ENCODE results near the gene E2F4.

E2F4 gene

DNA sequence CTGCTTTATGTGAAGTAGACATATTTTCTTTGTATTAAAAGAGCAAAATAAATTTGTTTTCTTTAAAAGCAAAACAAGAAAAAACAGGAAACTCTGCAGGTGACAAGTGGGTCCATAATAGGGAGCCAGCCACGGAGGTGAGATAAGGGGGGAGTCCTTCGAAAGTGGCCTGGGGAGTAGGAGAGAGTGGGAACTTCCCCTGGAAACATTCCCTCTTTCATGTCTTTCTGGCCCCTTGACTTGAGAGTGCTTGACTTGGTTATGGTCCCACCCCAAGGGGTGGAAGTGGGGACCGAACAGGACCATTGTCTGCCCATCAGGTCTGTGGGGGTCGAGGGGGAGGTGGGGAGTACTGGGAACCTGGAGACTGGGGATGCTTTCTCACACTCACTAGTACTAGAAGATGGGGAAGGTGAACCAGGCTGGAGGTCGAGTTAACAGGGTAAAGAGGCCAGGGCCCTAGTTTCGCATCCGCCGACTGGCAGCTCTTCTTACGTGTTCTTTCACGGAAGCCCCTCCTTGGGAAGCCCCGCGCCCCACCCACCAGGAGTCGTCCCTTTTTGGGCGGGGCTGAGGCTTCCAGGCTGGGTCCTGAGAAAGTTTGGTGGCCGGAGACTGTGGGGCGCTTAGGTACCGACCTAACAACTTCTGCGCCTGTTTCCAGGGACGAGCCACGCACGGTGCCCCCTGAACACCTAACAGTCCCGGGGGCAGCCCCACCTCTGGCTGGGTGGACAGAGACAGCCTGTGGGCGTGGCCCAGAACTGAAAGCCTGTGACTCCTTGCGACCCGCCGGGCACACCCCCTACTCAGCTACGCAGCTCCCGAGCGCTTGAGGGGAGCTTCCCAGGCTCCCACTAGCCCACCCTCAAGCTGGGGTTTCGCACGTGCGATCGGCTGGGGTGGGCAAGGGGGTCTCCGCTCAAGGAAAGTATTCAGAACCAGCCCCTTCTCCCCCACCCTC lies 33.0 kb upstream of the E2F4 start:
- Histone ChIP-seq H3K4me3 (ENCODE audit: insufficient read length, low read depth) (peak overlapping the region; percentile 57), H3K36me3 (ENCODE audit: insufficient read depth, insufficient read length, low read length) (no peaks in the 10 kb centered on the region), H3K9ac (ENCODE audit: insufficient read length, low read depth) (peak overlapping the region; percentile 65), H3K4me1 (ENCODE audit: insufficient read depth, insufficient read length) (peaks cover 14% of the 10 kb centered on the region), H3K9me3 (ENCODE audit: insufficient read depth, low read length) (no peaks in the 10 kb centered on the region), H3K27me3 (ENCODE audit: insufficient read depth, insufficient read length) (peaks cover 99% of the 10 kb centered on the region)
- no peak for DNase-seq (ENCODE audit: low read depth, low spot score)
- TF ChIP-seq ZNF274 (IDR thresholded peaks at IDR 0.05; ENCODE audit: low read depth, low read length) = no peak
- no peak for TF ChIP-seq SUZ12 (IDR thresholded peaks at IDR 0.05; ENCODE audit: extremely low read depth, insufficient read depth, insufficient read length)
- TF ChIP-seq YY1 (IDR thresholded peaks at IDR 0.05; ENCODE audit: insufficient read depth, insufficient read length) = no peak

DNA sequence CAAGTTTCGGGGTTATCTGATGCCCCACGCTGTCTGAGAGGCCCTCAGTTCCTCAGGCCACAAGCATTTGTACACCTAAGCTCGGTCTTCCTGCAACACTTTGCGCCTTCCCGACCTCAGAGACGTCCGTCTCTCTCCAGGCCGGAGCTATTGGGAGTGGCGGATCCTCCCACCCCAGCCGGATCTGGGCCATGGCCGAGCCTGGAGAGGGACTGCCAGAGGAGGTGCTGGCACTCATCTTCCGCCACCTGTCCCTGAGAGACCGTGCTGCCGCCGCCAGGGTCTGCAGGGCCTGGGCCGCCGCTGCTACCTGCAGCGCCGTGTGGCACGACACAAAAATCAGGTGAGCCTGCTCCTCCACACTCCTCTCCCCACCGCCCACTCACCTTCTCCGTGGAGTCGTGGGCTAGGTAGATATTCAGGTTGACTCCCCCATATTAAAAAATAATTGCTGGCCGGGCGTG lies 30.3 kb upstream of the E2F4 start:
- Histone ChIP-seq H3K9me3 (ENCODE audit: insufficient read depth, low read length) (no peaks in the 10 kb centered on the region), H3K36me3 (ENCODE audit: insufficient read depth, insufficient read length, low read length) (no peaks in the 10 kb centered on the region), H3K4me1 (ENCODE audit: insufficient read depth, insufficient read length) (peaks cover 14% of the 10 kb centered on the region), H3K4me3 (ENCODE audit: insufficient read length, low read depth) (no peak overlapping the region), H3K27me3 (ENCODE audit: insufficient read depth, insufficient read length) (peaks cover 98% of the 10 kb centered on the region), H3K9ac (ENCODE audit: insufficient read length, low read depth) (no peak overlapping the region)
- DNase-seq (ENCODE audit: low read depth, low spot score) = no peak
- TF ChIP-seq SUZ12 (IDR thresholded peaks at IDR 0.05; ENCODE audit: extremely low read depth, insufficient read depth, insufficient read length) (no peak), YY1 (IDR thresholded peaks at IDR 0.05; ENCODE audit: insufficient read depth, insufficient read length) (no peak), ZNF274 (IDR thresholded peaks at IDR 0.05; ENCODE audit: low read depth, low read length) (no peak)

DNA sequence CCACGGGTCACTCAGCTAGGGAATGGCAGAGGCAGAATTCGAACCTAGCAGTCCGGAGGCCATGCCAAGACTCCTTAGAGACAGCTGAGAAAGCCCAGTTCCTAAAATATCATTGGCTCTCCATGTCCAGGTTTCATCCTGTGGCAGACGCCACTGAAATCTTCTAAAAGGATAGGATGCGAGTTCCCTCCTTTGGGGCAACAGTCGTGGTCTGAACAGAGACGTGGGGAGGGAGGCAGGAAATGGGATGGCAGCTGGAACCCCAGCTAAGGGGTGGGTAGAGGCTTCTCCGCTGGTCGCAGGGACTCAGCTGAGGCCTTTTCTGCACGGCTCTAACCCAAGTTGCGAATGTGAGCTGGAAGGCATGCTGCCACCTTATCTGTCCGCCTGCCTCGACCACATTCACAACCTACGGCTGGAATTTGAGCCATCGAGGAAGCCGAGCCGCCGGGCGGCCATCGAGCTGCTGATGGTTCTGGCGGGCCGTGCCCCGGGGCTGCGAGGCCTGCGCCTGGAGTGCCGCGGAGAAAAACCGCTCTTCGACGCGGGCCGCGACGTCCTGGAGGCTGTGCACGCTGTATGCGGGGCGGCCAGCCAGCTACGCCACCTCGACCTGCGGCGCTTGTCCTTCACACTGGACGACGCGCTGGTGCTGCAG lies 29.3 kb upstream of the E2F4 start:
- no peaks in the 10 kb centered on the region for H3K36me3 ChIP-seq (ENCODE audit: insufficient read depth, insufficient read length, low read length)
- H3K4me1 ChIP-seq (ENCODE audit: insufficient read depth, insufficient read length) = peaks cover 14% of the 10 kb centered on the region
- peak overlapping the region; percentile 47 for H3K4me3 ChIP-seq (ENCODE audit: insufficient read length, low read depth)
- H3K9me3 ChIP-seq (ENCODE audit: insufficient read depth, low read length) = no peaks in the 10 kb centered on the region
- DNase-seq (ENCODE audit: low read depth, low spot score) = no peak
- H3K27me3 ChIP-seq (ENCODE audit: insufficient read depth, insufficient read length) = peaks cover 98% of the 10 kb centered on the region
- peak overlapping the region; percentile 29 for H3K9ac ChIP-seq (ENCODE audit: insufficient read length, low read depth)
- TF ChIP-seq YY1 (IDR thresholded peaks at IDR 0.05; ENCODE audit: insufficient read depth, insufficient read length) (no peak), ZNF274 (IDR thresholded peaks at IDR 0.05; ENCODE audit: low read depth, low read length) (no peak), SUZ12 (IDR thresholded peaks at IDR 0.05; ENCODE audit: extremely low read depth, insufficient read depth, insufficient read length) (no peak)

- Histone ChIP-seq H3K36me3 (ENCODE audit: insufficient read depth, insufficient read length, low read length) (no peaks in the 10 kb centered on the region), H3K9me3 (ENCODE audit: insufficient read depth, low read length) (no peaks in the 10 kb centered on the region), H3K27me3 (ENCODE audit: insufficient read depth, insufficient read length) (peaks cover 98% of the 10 kb centered on the region), H3K4me3 (ENCODE audit: insufficient read length, low read depth) (peak overlapping the region; percentile 47), H3K9ac (ENCODE audit: insufficient read length, low read depth) (peak overlapping the region; percentile 76), H3K4me1 (ENCODE audit: insufficient read depth, insufficient read length) (peaks cover 14% of the 10 kb centered on the region)
- no peak for DNase-seq (ENCODE audit: low read depth, low spot score)
- TF ChIP-seq SUZ12 (IDR thresholded peaks at IDR 0.05; ENCODE audit: extremely low read depth, insufficient read depth, insufficient read length) (peak; percentile 96), ZNF274 (IDR thresholded peaks at IDR 0.05; ENCODE audit: low read depth, low read length) (no peak)
Measured at GRCh38 chr16:67163164-67163998, 28.6 kb upstream of the E2F4 start.

DNA sequence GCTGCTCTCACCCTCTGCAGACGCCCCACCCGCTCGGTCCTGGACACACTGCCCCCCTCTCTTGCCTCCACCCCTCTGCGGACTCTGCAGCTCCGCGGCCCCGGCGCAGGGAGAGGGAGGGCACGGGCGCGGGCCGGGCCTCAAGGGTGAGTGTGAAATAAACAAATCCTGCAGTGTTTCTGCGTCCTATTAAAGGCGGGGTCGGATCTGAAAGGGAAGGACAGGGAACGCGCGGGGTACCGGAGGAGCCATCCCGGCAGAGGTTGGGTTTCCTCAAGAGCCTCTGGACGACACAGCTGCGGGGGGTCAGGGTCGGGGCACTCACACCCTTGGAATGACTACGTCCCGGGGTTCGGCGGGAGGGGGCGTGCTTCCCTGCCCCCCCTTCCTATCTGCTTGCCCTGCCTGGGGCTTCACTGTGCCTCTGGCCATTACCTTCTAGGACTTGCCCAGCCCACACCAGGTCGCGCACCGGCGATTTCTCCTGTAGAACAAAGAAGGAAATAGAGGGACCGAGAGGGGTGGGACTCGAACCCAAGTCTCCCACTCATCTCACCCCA lies 27.9 kb upstream of the E2F4 start:
- Histone ChIP-seq H3K9ac (ENCODE audit: insufficient read length, low read depth) (peak overlapping the region; percentile 76), H3K27me3 (ENCODE audit: insufficient read depth, insufficient read length) (peaks cover 98% of the 10 kb centered on the region), H3K36me3 (ENCODE audit: insufficient read depth, insufficient read length, low read length) (no peaks in the 10 kb centered on the region), H3K4me1 (ENCODE audit: insufficient read depth, insufficient read length) (peaks cover 14% of the 10 kb centered on the region), H3K9me3 (ENCODE audit: insufficient read depth, low read length) (no peaks in the 10 kb centered on the region), H3K4me3 (ENCODE audit: insufficient read length, low read depth) (peak overlapping the region; percentile 47)
- no peak for DNase-seq (ENCODE audit: low read depth, low spot score)
- TF ChIP-seq SUZ12 (IDR thresholded peaks at IDR 0.05; ENCODE audit: extremely low read depth, insufficient read depth, insufficient read length) (peak; percentile 30), YY1 (IDR thresholded peaks at IDR 0.05; ENCODE audit: insufficient read depth, insufficient read length) (no peak), ZNF274 (IDR thresholded peaks at IDR 0.05; ENCODE audit: low read depth, low read length) (no peak)

DNA sequence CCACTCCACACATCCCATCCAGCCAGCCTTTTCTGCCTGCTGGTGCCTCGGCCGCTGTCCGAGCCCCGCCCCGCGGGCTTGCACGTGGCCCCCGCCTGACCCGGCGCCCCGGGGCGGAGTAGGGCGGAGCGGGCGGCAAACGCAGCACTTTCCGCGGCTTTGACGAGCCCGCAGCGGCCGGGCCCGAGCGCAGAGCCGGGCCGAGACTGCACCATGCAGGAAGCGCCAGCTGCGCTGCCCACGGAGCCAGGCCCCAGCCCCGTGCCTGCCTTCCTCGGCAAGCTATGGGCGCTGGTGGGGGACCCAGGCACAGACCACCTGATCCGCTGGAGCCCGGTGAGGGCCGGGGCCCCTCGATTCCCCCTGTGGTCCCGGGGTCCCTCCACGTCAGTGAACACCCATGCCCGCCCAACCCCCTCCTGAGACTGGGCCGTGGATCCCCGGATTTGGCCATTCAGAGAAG lies 27.3 kb upstream of the E2F4 start, which contains the start of gene HSF4:
Gene HSF4, plus strand, starts transcription at position 147 of the 463 bp plus-strand sequence. Its CDS starts 67 bp downstream, at position 214.
- peaks cover 98% of the 10 kb centered on the region for H3K27me3 ChIP-seq (ENCODE audit: insufficient read depth, insufficient read length)
- H3K36me3 ChIP-seq (ENCODE audit: insufficient read depth, insufficient read length, low read length) = no peaks in the 10 kb centered on the region
- no peak for TF ChIP-seq ZNF274 (IDR thresholded peaks at IDR 0.05; ENCODE audit: low read depth, low read length)
- no peak for TF ChIP-seq YY1 (IDR thresholded peaks at IDR 0.05; ENCODE audit: insufficient read depth, insufficient read length)
- TF ChIP-seq SUZ12 (IDR thresholded peaks at IDR 0.05; ENCODE audit: extremely low read depth, insufficient read depth, insufficient read length) = no peak
- DNase-seq (ENCODE audit: low read depth, low spot score) = no peak
- peak within 1 kb of the TSS; percentile 76 for H3K9ac ChIP-seq (ENCODE audit: insufficient read length, low read depth)
- H3K4me3 ChIP-seq (ENCODE audit: insufficient read length, low read depth) = peak within 1 kb of the TSS; percentile 47
- no peaks in the 10 kb centered on the region for H3K9me3 ChIP-seq (ENCODE audit: insufficient read depth, low read length)
- H3K4me1 ChIP-seq (ENCODE audit: insufficient read depth, insufficient read length) = peaks cover 14% of the 10 kb centered on the region

Data from NT2/D1 (cell line).